ENCODE data around the gene DDX27.

DNA sequence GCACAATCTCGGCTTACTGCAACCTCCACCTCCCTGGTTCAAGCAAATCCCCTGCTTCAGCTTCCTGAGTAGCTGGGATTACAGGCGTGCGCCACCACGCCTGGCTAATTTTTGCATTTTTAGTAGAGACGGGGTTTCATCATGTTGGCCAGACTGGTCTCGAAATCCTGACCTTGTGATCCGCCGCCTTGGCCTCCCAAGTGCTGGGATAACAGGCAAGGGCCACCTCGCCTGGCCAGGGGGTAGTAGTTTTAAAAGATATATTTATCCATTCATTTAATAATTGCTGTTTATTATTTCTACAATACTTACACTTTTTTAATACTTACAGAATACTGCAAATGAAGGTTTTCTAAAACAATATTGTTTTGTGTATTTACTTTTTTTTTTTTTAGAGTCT, 15.5 kb upstream of the DDX27 start:
- TF ChIP-seq, protein P1, sequence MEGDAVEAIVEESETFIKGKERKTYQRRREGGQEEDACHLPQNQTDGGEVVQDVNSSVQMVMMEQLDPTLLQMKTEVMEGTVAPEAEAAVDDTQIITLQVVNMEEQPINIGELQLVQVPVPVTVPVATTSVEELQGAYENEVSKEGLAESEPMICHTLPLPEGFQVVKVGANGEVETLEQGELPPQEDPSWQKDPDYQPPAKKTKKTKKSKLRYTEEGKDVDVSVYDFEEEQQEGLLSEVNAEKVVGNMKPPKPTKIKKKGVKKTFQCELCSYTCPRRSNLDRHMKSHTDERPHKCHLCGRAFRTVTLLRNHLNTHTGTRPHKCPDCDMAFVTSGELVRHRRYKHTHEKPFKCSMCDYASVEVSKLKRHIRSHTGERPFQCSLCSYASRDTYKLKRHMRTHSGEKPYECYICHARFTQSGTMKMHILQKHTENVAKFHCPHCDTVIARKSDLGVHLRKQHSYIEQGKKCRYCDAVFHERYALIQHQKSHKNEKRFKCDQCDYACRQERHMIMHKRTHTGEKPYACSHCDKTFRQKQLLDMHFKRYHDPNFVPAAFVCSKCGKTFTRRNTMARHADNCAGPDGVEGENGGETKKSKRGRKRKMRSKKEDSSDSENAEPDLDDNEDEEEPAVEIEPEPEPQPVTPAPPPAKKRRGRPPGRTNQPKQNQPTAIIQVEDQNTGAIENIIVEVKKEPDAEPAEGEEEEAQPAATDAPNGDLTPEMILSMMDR (IDR thresholded peaks at IDR 0.05), result no peak
- TF ChIP-seq POLR2A (IDR thresholded peaks at IDR 0.05), result no peak

Measured in gastroesophageal sphincter (tissue), 3 donors.